ENCODE measurements around the gene GRID2. TPM values are rescaled to one million over a fixed set of nuclear protein-coding genes. Genes with fewer than 3 reads are reported as not detected.

Gene GRID2
- total and polyA plus RNA-seq, 8 donors: 0.14 to 0.36 (median 0.22) TPM

DNA sequence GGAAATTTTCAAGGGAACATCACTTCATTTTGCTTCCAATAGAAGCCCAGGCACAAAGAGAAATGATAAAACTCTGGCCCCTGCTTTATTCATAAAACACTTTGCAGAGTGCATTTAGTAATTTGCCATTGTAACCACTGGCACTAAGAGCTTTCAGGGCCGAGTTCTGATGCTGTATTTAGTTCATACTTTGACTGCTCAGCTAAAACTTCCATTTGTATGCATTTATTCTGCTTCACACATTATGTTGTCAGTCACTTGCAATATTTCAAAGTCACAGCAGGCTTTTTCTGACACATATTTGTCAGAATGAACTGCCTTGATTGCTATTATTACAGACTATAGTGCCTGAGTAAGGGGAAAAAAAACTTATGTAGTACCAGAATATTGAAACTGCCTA, 1350.4 kb downstream of the GRID2 start:
- intact Hi-C loops (cut with DNase I): no loop called here
- TF ChIP-seq, protein P1, sequence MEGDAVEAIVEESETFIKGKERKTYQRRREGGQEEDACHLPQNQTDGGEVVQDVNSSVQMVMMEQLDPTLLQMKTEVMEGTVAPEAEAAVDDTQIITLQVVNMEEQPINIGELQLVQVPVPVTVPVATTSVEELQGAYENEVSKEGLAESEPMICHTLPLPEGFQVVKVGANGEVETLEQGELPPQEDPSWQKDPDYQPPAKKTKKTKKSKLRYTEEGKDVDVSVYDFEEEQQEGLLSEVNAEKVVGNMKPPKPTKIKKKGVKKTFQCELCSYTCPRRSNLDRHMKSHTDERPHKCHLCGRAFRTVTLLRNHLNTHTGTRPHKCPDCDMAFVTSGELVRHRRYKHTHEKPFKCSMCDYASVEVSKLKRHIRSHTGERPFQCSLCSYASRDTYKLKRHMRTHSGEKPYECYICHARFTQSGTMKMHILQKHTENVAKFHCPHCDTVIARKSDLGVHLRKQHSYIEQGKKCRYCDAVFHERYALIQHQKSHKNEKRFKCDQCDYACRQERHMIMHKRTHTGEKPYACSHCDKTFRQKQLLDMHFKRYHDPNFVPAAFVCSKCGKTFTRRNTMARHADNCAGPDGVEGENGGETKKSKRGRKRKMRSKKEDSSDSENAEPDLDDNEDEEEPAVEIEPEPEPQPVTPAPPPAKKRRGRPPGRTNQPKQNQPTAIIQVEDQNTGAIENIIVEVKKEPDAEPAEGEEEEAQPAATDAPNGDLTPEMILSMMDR (IDR thresholded peaks at IDR 0.05): no peak
- no peak overlapping the region for H3K27ac ChIP-seq
- H3K4me3 ChIP-seq: no peak overlapping the region
- ATAC-seq: no peak
- H3K4me1 ChIP-seq: no peaks in the 10 kb centered on the region
- no peaks in the 10 kb centered on the region for H3K27me3 ChIP-seq
- DNase-seq: no peak
- no peaks in the 10 kb centered on the region for H3K36me3 ChIP-seq
- H3K9me3 ChIP-seq: no peaks in the 10 kb centered on the region

GRCh38 chr4:93657527-93657926, 1353.8 kb downstream of the GRID2 start:
- no peaks in the 10 kb centered on the region for H3K9me3 ChIP-seq
- TF ChIP-seq, protein P1 (IDR thresholded peaks at IDR 0.05): no peak
- no peak for DNase-seq
- intact Hi-C loops (cut with DNase I): no loop called here
- H3K27ac ChIP-seq: no peak overlapping the region
- no peak overlapping the region for H3K4me3 ChIP-seq
- no peak for ATAC-seq
- H3K36me3 ChIP-seq: no peaks in the 10 kb centered on the region
- H3K27me3 ChIP-seq: no peaks in the 10 kb centered on the region
- H3K4me1 ChIP-seq: no peaks in the 10 kb centered on the region

DNA sequence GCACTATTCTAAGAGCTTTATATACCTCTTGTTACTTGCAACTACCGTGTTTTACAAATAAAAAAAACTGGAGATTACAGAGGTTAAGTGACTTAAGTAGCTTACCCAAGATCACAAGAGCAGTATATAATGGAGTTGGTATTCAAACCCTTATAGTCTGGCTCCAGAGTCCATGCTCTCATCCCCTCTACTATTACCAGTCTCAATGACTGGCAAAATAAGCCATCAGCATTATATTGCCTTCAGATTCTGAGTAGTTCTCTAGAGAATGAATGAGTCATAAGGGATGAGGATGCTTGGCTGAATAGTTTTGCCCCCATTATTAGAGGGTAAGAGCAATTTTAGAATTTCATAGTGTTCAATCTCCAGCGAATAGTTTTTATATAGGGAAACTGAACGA, 1354.7 kb downstream of the GRID2 start:
- Histone ChIP-seq H3K4me1 (no peaks in the 10 kb centered on the region), H3K36me3 (no peaks in the 10 kb centered on the region), H3K4me3 (no peak overlapping the region), H3K27me3 (no peaks in the 10 kb centered on the region), H3K9me3 (no peaks in the 10 kb centered on the region), H3K27ac (no peak overlapping the region)
- TF ChIP-seq, protein P1 (IDR thresholded peaks at IDR 0.05): no peak
- no peak for DNase-seq
- intact Hi-C loops (cut with DNase I): no loop called here
- no peak for ATAC-seq

- no peak overlapping the region for H3K4me3 ChIP-seq
- no peaks in the 10 kb centered on the region for H3K27me3 ChIP-seq
- no peaks in the 10 kb centered on the region for H3K4me1 ChIP-seq
- DNase-seq (no peak), ATAC-seq (no peak)
- H3K9me3 ChIP-seq: no peaks in the 10 kb centered on the region
- no peak overlapping the region for H3K27ac ChIP-seq
- TF ChIP-seq, protein P1 (IDR thresholded peaks at IDR 0.05): no peak
- intact Hi-C loops (cut with DNase I): no loop called here
- no peaks in the 10 kb centered on the region for H3K36me3 ChIP-seq
Observed at GRCh38 chr4:93659629-93660028, 1355.9 kb downstream of the GRID2 start.

DNA sequence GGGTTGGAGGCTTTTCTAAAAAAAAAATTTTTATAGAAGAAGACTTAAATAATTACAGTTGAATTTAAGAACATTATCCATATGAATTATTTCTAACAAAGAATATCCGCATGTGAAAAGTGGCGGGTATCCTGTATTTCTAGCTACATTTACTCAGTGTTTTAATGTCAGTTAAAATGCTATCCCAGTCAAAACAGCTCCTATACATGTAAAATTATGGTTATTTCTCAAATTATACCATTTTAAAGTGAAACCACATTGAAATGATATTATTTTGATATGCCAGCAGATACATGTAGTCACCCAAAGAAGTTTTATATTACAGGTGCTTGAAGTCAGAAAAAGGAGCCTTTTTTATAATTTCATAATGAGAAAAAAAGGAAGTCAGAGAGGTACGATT, 1356.3 kb downstream of the GRID2 start:
- Histone ChIP-seq H3K9me3 (no peaks in the 10 kb centered on the region), H3K4me3 (no peak overlapping the region), H3K27ac (no peak overlapping the region), H3K27me3 (no peaks in the 10 kb centered on the region), H3K36me3 (no peaks in the 10 kb centered on the region), H3K4me1 (no peaks in the 10 kb centered on the region)
- ATAC-seq: no peak
- DNase-seq: no peak
- intact Hi-C loops (cut with DNase I): no loop called here
- TF ChIP-seq, protein P1 (IDR thresholded peaks at IDR 0.05): no peak

Measured in left lung (tissue), 10 donors.